ENCODE measurements around the gene CHAD.

DNA sequence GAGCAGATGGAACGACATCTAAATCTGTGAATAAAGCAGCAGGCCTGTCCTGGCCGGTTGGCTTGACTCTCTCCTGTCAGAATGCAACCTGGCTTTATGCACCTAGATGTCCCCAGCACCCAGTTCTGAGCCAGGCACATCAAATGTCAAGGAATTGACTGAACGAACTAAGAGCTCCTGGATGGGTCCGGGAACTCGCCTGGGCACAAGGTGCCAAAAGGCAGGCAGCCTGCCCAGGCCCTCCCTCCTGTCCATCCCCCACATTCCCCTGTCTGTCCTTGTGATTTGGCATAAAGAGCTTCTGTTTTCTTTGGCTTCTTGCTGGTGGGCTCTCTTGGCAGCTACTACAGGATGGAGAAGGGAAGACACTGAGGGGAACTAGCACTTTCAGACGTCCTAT is 5.8 kb upstream of the CHAD start:
- no peak for TF ChIP-seq EZH2 (IDR thresholded peaks at IDR 0.05)
- TF ChIP-seq POLR2AphosphoS5 (IDR thresholded peaks at IDR 0.05; ENCODE audit: borderline replicate concordance, low read depth, low read length), result no peak
- TF ChIP-seq FOXP2 (optimal IDR thresholded peaks at IDR 0.05; ENCODE audit: control extremely low read depth, extremely low read length, insufficient read depth), result no peak
